HFF-Myc (cell line): ENCODE results near the gene CSMD2.

Experiments used
- DNase-seq: peaks from one replicate; pipeline ENCODE4 v3.0.0-alpha.2; 2011; ENCODE audit warnings: low read depth; ENCODE audit errors: extremely low read depth
- H3K4me3 ChIP-seq: replicated peaks from 2 replicates; pipeline ENCODE4 v1.5.1; 2011; ENCODE audit warnings: low read depth, mild to moderate bottlenecking, control low read depth, low read length
- CTCF ChIP-seq: IDR thresholded peaks from 2 replicates; pipeline ENCODE4 v1.5.1; 2012; ENCODE audit warnings: mild to moderate bottlenecking, low read depth, low read length, control low read depth; ENCODE audit errors: missing control alignments

CSMD2 gene

GRCh38 chr1:33610391-33610790, 554.6 kb downstream of the CSMD2 start:
- TF ChIP-seq CTCF, result no peak
- H3K4me3 ChIP-seq, result no peak overlapping the region
- no peak for DNase-seq

GRCh38 chr1:33609739-33610138, 555.3 kb downstream of the CSMD2 start:
- TF ChIP-seq CTCF, result no peak
- no peak overlapping the region for H3K4me3 ChIP-seq
- DNase-seq, result no peak

DNA sequence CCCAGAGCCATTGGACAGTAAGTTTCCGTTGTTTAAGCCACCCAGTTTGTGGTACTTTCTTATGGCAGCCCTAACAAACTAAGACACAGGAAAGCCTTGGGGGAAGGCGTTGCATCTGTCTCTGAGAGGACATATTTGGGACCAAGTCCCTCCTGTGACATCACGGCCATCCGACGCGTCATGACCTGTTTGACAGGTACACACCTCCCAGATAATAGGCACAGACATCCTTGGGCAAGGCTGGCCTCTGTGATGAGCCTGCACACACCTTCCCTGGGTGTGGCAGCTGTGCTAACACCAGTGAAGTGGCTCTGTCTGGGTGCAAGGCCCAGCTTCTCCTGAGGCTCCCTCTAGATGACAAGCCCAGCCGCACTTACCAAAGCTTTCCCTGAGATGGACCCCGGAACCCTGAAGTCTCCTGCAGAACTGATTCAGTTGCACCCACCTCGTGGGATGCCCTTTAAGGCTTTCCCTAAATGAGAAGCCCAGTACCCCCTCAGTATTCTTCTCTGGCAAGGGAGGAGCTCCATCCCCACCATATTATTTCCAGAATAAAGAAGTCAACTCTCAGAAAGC, 556.1 kb downstream of the CSMD2 start:
- no peak for TF ChIP-seq CTCF
- DNase-seq, result no peak
- no peak overlapping the region for H3K4me3 ChIP-seq

GRCh38 chr1:33607444-33608005, 557.5 kb downstream of the CSMD2 start:
- TF ChIP-seq CTCF, result no peak
- H3K4me3 ChIP-seq, result no peak overlapping the region
- DNase-seq, result no peak

GRCh38 chr1:33606272-33606671, 558.8 kb downstream of the CSMD2 start:
- TF ChIP-seq CTCF, result no peak
- no peak overlapping the region for H3K4me3 ChIP-seq
- no peak for DNase-seq

DNA sequence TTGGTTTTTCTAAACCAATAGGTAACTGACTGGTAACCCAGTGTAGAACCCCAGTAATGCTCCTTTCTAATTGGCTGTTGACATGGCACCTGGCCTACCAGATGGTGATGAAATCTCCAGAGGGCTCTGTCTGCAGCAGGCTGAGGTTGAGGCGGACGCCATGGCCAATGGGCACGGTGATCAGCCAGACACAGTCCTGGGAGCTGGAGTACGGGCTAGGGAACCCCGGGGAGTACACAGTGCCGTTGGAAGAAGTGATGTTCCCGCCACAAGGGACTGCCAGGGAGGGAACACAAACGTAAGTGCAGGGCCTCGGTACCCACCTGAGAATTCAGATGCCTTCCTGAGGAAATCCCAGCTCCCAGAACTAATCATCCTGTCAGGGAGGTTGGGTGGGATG, 562.8 kb downstream of the CSMD2 start:
- no peak overlapping the region for H3K4me3 ChIP-seq
- DNase-seq, result no peak
- no peak for TF ChIP-seq CTCF

GRCh38 chr1:33601751-33602150, 563.3 kb downstream of the CSMD2 start:
- no peak for DNase-seq
- no peak overlapping the region for H3K4me3 ChIP-seq
- no peak for TF ChIP-seq CTCF
